HepG2 (cell line): ENCODE measurements around the gene SCMH1. TPM values are rescaled to one million over a fixed set of nuclear protein-coding genes. Genes with fewer than 3 reads are reported as not detected.
A peak's percentile ranks its signal among the peaks of the same experiment; 100 is the strongest.

Source experiments
- ARID2 ChIP-seq: sonication (generic); formaldehyde crosslinking; IDR thresholded peaks from 2 replicates; pipeline ENCODE4 v1.8.1; 2022; ENCODE audit warnings: mild to moderate bottlenecking, missing genetic modification reagents, borderline replicate concordance
- CREBL2 ChIP-seq: sonication (generic); formaldehyde crosslinking; IDR thresholded peaks from 2 replicates; pipeline ENCODE4 v1.8.1; 2023; ENCODE audit warnings: missing genetic modification reagents, mild to moderate bottlenecking, borderline replicate concordance
- DNMT1 ChIP-seq: sonication (generic); formaldehyde crosslinking; IDR thresholded peaks from 2 replicates; pipeline ENCODE4 v1.5.1; 2020; ENCODE audit warnings: mild to moderate bottlenecking, missing genetic modification reagents
- DNMT3B ChIP-seq: conservative IDR thresholded peaks from 2 replicates; pipeline ENCODE4 v1.6.1; 2016; ENCODE audit warnings: missing biosample characterization, control low read depth
- DPF2 ChIP-seq: sonication (generic); formaldehyde crosslinking; IDR thresholded peaks from 2 replicates; pipeline ENCODE4 v1.4.0; 2020; ENCODE audit warnings: mild to moderate bottlenecking, low read depth, missing genetic modification reagents, borderline replicate concordance
- ELF1 ChIP-seq: sonication (generic); formaldehyde crosslinking; IDR thresholded peaks from 2 replicates; pipeline ENCODE4 v1.4.0; 2020; ENCODE audit warnings: missing genetic modification reagents
- HOXA5 ChIP-seq: sonication (generic); formaldehyde crosslinking; IDR thresholded peaks from 2 replicates; pipeline ENCODE4 v1.4.0; 2020; ENCODE audit warnings: missing genetic modification reagents
- NFE2L2 ChIP-seq: fragments of 150-350 bp; IDR thresholded peaks from 2 replicates; pipeline ENCODE4 v1.6.1; 2014; ENCODE audit warnings: low read length
- NR2F2 ChIP-seq: IDR thresholded peaks from 2 replicates; pipeline ENCODE4 v1.6.1; 2012; ENCODE audit warnings: low read depth, inconsistent platforms, borderline replicate concordance
- RBFOX2 ChIP-seq: fragments of 200-400 bp; formaldehyde crosslinking; IDR thresholded peaks from 2 replicates; pipeline ENCODE4 v1.6.1; 2017; ENCODE audit warnings: low read depth, mild to moderate bottlenecking, low read length
- SATB2 ChIP-seq: sonication (generic); formaldehyde crosslinking; IDR thresholded peaks from 2 replicates; pipeline ENCODE4 v1.5.0; 2020; ENCODE audit warnings: missing genetic modification reagents
- TEF ChIP-seq: sonication (generic); formaldehyde crosslinking; IDR thresholded peaks from 2 replicates; pipeline ENCODE4 v1.5.0; 2020; ENCODE audit warnings: missing genetic modification reagents
- ZFP36L2 ChIP-seq: sonication (generic); formaldehyde crosslinking; IDR thresholded peaks from 2 replicates; pipeline ENCODE4 v1.4.0; 2020; ENCODE audit warnings: missing genetic modification reagents
- ZKSCAN5 ChIP-seq: sonication (generic); formaldehyde crosslinking; IDR thresholded peaks from 2 replicates; pipeline ENCODE4 v1.5.1; 2020; ENCODE audit warnings: mild to moderate bottlenecking, missing genetic modification reagents
- ZMAT5 ChIP-seq: sonication (generic); formaldehyde crosslinking; IDR thresholded peaks from 2 replicates; pipeline ENCODE4 v1.5.0; 2020; ENCODE audit warnings: mild to moderate bottlenecking, low read depth, missing genetic modification reagents, borderline replicate concordance
- ZNF251 ChIP-seq: sonication (generic); formaldehyde crosslinking; IDR thresholded peaks from 2 replicates; pipeline ENCODE4 v1.9.0; 2021; ENCODE audit warnings: mild to moderate bottlenecking, missing genetic modification reagents
- ZNF30 ChIP-seq: sonication (generic); formaldehyde crosslinking; IDR thresholded peaks from 2 replicates; pipeline ENCODE4 v1.5.0; 2020; ENCODE audit warnings: mild to moderate bottlenecking, missing genetic modification reagents
- ZNF326 ChIP-seq: sonication (generic); formaldehyde crosslinking; IDR thresholded peaks from 2 replicates; pipeline ENCODE4 v1.4.0; 2020; ENCODE audit warnings: missing genetic modification reagents, borderline replicate concordance
- ZNF329 ChIP-seq: sonication (generic); formaldehyde crosslinking; IDR thresholded peaks from 2 replicates; pipeline ENCODE4 v1.9.0; 2021; ENCODE audit warnings: low read depth, mild to moderate bottlenecking, missing genetic modification reagents
- ZNF431 ChIP-seq: sonication (generic); formaldehyde crosslinking; IDR thresholded peaks from 2 replicates; pipeline ENCODE4 v1.9.0; 2022; ENCODE audit warnings: missing genetic modification reagents, low read depth, mild to moderate bottlenecking, borderline replicate concordance
- ZSCAN30 ChIP-seq: sonication (generic); formaldehyde crosslinking; IDR thresholded peaks from 2 replicates; pipeline ENCODE4 v1.5.0; 2020; ENCODE audit warnings: mild to moderate bottlenecking, missing genetic modification reagents
- polyA plus RNA-seq, 8 experiments: library from polyadenylated mRNA; depleted of rRNA in 3 of 8; stranded (reverse) in 7 of 8; unstranded in 1 of 8; fragments of >200 nt; fragmentation: Illumina TruSeq in 4 of 8; extraction: Trizol in 4 of 8; gene quantifications; 2 replicates each; pipeline versions ENCODE4 v1.2.1 to v1.2.3, GENCODE V29; 2011 to 2016; ENCODE audit warnings: low read depth in 4 of 8, missing spikeins in 1 of 8, mixed read lengths in 1 of 8; ENCODE audit not compliant: insufficient read depth in 1 of 8
- total RNA-seq, 5 experiments: library from RNA; depleted of rRNA; stranded (reverse); fragments of >200 nt; fragmentation: Illumina TruSeq; extraction: Trizol; gene quantifications; 2 replicates each; pipeline ENCODE4 v1.2.3, GENCODE V29; 2016; ENCODE audit warnings: low read depth in 1 of 5
- TF ChIP-seq, protein P1 (sequence below): sonication (generic); formaldehyde crosslinking; IDR thresholded peaks from 2 replicates; pipeline ENCODE4 v1.4.0; 2020; ENCODE audit warnings: mild to moderate bottlenecking, missing genetic modification reagents, borderline replicate concordance
- TF ChIP-seq, protein P2 (sequence below): sonication (generic); formaldehyde crosslinking; conservative IDR thresholded peaks from 2 replicates; pipeline ENCODE4 v1.4.0; 2020; ENCODE audit warnings: mild to moderate bottlenecking, missing genetic modification reagents, moderate library complexity

The SCMH1 gene
- total and polyA plus RNA-seq, 2 of the 13 experiments (the other 11 are each of a cell fraction or from before 2014, with no cell fraction given), result 41.8 to 52.6 TPM

DNA sequence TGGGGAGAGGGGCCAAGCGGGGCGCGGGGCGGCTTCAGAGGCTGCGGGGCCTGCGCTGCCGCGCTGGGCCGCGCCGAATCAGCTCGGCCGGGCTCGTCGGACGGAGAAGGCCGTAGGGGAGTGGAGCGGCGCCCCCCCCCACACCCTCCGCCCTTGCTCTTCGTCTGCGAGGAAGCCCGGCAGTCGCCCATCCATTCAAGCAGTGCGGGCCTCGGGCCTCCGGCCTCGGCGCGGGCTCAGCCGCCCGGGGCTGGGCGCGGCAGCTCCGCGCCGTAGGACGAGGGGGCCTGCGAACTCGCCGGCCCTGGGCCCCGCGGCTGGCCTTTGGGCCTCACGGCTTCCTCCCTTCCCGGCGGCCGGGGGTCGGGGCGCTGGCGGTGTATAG is 262.0 kb downstream of the SCMH1 start (continued):
- TF ChIP-seq, protein P1, sequence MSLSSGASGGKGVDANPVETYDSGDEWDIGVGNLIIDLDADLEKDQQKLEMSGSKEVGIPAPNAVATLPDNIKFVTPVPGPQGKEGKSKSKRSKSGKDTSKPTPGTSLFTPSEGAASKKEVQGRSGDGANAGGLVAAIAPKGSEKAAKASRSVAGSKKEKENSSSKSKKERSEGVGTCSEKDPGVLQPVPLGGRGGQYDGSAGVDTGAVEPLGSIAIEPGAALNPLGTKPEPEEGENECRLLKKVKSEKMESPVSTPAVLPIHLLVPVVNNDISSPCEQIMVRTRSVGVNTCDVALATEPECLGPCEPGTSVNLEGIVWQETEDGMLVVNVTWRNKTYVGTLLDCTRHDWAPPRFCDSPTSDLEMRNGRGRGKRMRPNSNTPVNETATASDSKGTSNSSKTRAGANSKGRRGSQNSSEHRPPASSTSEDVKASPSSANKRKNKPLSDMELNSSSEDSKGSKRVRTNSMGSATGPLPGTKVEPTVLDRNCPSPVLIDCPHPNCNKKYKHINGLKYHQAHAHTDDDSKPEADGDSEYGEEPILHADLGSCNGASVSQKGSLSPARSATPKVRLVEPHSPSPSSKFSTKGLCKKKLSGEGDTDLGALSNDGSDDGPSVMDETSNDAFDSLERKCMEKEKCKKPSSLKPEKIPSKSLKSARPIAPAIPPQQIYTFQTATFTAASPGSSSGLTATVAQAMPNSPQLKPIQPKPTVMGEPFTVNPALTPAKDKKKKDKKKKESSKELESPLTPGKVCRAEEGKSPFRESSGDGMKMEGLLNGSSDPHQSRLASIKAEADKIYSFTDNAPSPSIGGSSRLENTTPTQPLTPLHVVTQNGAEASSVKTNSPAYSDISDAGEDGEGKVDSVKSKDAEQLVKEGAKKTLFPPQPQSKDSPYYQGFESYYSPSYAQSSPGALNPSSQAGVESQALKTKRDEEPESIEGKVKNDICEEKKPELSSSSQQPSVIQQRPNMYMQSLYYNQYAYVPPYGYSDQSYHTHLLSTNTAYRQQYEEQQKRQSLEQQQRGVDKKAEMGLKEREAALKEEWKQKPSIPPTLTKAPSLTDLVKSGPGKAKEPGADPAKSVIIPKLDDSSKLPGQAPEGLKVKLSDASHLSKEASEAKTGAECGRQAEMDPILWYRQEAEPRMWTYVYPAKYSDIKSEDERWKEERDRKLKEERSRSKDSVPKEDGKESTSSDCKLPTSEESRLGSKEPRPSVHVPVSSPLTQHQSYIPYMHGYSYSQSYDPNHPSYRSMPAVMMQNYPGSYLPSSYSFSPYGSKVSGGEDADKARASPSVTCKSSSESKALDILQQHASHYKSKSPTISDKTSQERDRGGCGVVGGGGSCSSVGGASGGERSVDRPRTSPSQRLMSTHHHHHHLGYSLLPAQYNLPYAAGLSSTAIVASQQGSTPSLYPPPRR, result peak; percentile 6; the same call in 1 of the 2 replicates
- no peak for TF ChIP-seq DNMT1 (CRISPR knock-in tag)
- peak; percentile 55; the same call in 1 of the 2 replicates for TF ChIP-seq ZNF329 (CRISPR knock-in tag)
- TF ChIP-seq, protein P2, sequence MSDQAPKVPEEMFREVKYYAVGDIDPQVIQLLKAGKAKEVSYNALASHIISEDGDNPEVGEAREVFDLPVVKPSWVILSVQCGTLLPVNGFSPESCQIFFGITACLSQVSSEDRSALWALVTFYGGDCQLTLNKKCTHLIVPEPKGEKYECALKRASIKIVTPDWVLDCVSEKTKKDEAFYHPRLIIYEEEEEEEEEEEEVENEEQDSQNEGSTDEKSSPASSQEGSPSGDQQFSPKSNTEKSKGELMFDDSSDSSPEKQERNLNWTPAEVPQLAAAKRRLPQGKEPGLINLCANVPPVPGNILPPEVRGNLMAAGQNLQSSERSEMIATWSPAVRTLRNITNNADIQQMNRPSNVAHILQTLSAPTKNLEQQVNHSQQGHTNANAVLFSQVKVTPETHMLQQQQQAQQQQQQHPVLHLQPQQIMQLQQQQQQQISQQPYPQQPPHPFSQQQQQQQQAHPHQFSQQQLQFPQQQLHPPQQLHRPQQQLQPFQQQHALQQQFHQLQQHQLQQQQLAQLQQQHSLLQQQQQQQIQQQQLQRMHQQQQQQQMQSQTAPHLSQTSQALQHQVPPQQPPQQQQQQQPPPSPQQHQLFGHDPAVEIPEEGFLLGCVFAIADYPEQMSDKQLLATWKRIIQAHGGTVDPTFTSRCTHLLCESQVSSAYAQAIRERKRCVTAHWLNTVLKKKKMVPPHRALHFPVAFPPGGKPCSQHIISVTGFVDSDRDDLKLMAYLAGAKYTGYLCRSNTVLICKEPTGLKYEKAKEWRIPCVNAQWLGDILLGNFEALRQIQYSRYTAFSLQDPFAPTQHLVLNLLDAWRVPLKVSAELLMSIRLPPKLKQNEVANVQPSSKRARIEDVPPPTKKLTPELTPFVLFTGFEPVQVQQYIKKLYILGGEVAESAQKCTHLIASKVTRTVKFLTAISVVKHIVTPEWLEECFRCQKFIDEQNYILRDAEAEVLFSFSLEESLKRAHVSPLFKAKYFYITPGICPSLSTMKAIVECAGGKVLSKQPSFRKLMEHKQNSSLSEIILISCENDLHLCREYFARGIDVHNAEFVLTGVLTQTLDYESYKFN, result no peak
- peak; percentile 65 for TF ChIP-seq RBFOX2
- TF ChIP-seq ZFP36L2 (CRISPR knock-in tag), result no peak
- no peak for TF ChIP-seq SATB2
- no peak for TF ChIP-seq ZMAT5
- no peak for TF ChIP-seq ZKSCAN5 (CRISPR knock-in tag)
- no peak for TF ChIP-seq HOXA5
- no peak for TF ChIP-seq DPF2 (CRISPR knock-in tag)
- TF ChIP-seq ELF1 (CRISPR knock-in tag), result no peak
- TF ChIP-seq DNMT3B (CRISPR knock-in tag), result no peak
- no peak for TF ChIP-seq CREBL2 (CRISPR knock-in tag)
- no peak for TF ChIP-seq ZNF251 (CRISPR knock-in tag)
- no peak for TF ChIP-seq ZNF30
- no peak for TF ChIP-seq ZNF326 (CRISPR knock-in tag)
- no peak for TF ChIP-seq NFE2L2
- no peak for TF ChIP-seq NR2F2
- TF ChIP-seq ZNF431, result no peak
- TF ChIP-seq ZSCAN30 (CRISPR knock-in tag), result no peak
- TF ChIP-seq TEF (CRISPR knock-in tag), result 0 out of 2 replicates have a peak, but pooled peaks have one; percentile 9
- TF ChIP-seq ARID2 (CRISPR knock-in tag), result no peak
